ENCODE results near the gene GLOD5. TPM values are rescaled to one million over a fixed set of nuclear protein-coding genes. Genes with fewer than 3 reads are reported as not detected.

Gene GLOD5
- total and polyA plus RNA-seq, 5 experiments from 2014 or later = not detected

- POLR2A ChIA-PET = no interaction called here
- ATAC-seq = no peak
- Mint-ChIP-seq H3K9me3 (no peaks in the 10 kb centered on the region), H3K4me3 (no peak overlapping the region), H3K27ac (no peak overlapping the region), H3K27me3 (no peaks in the 10 kb centered on the region), H3K36me3 (no peaks in the 10 kb centered on the region), H3K4me1 (no peaks in the 10 kb centered on the region)
- no peak for DNase-seq
These were observed 7.7 kb downstream of the GLOD5 start for GRCh38 chrX:48769230-48769629.

- ATAC-seq (no peak), DNase-seq (no peak)
- Mint-ChIP-seq H3K9me3 (no peaks in the 10 kb centered on the region), H3K4me1 (no peaks in the 10 kb centered on the region), H3K36me3 (no peaks in the 10 kb centered on the region), H3K4me3 (no peak overlapping the region), H3K27ac (no peak overlapping the region), H3K27me3 (no peaks in the 10 kb centered on the region)
- POLR2A ChIA-PET = no interaction called here
These were observed 8.7 kb downstream of the GLOD5 start for GRCh38 chrX:48770296-48770695.

- ATAC-seq (no peak), DNase-seq (no peak)
- no peaks in the 10 kb centered on the region for H3K36me3 Mint-ChIP-seq
- no peak overlapping the region for H3K4me3 Mint-ChIP-seq
- H3K9me3 Mint-ChIP-seq = peaks cover 0 to 2% (median 0%) of the 10 kb centered on the region in 9 donors
- peak overlapping the region in 1 of 10 donors; percentile 47 for H3K27ac Mint-ChIP-seq
- H3K27me3 Mint-ChIP-seq = no peaks in the 10 kb centered on the region
- H3K4me1 Mint-ChIP-seq = no peaks in the 10 kb centered on the region
- POLR2A ChIA-PET = no interaction called here
These were observed 11.1 kb downstream of the GLOD5 start for GRCh38 chrX:48772602-48773001.

- no peaks in the 10 kb centered on the region for H3K4me1 Mint-ChIP-seq
- H3K9me3 Mint-ChIP-seq = peaks cover 0 to 2% (median 0%) of the 10 kb centered on the region in 9 donors
- no peaks in the 10 kb centered on the region for H3K36me3 Mint-ChIP-seq
- ATAC-seq = no peak
- H3K27ac Mint-ChIP-seq = no peak overlapping the region
- no peak overlapping the region for H3K4me3 Mint-ChIP-seq
- POLR2A ChIA-PET = interaction anchor here (0.5 kb wide), 1 partner anchor 1738 kb away, joined by 3 read pairs; no protein-coding TSS in a partner anchor
- no peak for DNase-seq
- no peaks in the 10 kb centered on the region for H3K27me3 Mint-ChIP-seq
These were observed 15.4 kb downstream of the GLOD5 start for GRCh38 chrX:48776818-48777439.

GRCh38 chrX:48779399-48779798 is 17.9 kb downstream of the GLOD5 start:
- Mint-ChIP-seq H3K36me3 (no peaks in the 10 kb centered on the region), H3K9me3 (peaks cover 0 to 2% (median 0%) of the 10 kb centered on the region in 9 donors), H3K27me3 (no peaks in the 10 kb centered on the region), H3K4me1 (no peaks in the 10 kb centered on the region), H3K27ac (no peak overlapping the region), H3K4me3 (no peak overlapping the region)
- POLR2A ChIA-PET = no interaction called here
- DNase-seq = no peak
- ATAC-seq = no peak

GRCh38 chrX:48781705-48782104 is 20.2 kb downstream of the GLOD5 start:
- DNase-seq = no peak
- no peaks in the 10 kb centered on the region for H3K27me3 Mint-ChIP-seq
- H3K9me3 Mint-ChIP-seq = no peaks in the 10 kb centered on the region
- no peaks in the 10 kb centered on the region for H3K36me3 Mint-ChIP-seq
- no peak overlapping the region for H3K4me3 Mint-ChIP-seq
- no peak overlapping the region for H3K27ac Mint-ChIP-seq
- POLR2A ChIA-PET = interaction anchor here (0.6 kb wide), 1 partner anchor 174 kb away, joined by 4 read pairs; no protein-coding TSS in a partner anchor
- H3K4me1 Mint-ChIP-seq = peaks cover 0 to 3% (median 0%) of the 10 kb centered on the region in 4 donors
- ATAC-seq = no peak

GRCh38 chrX:48782216-48782615 is 20.7 kb downstream of the GLOD5 start:
- H3K4me1 Mint-ChIP-seq = peaks cover 0 to 3% (median 0%) of the 10 kb centered on the region in 4 donors

GRCh38 chrX:48782795-48783194 is 21.2 kb downstream of the GLOD5 start:
- ATAC-seq (no peak), DNase-seq (no peak)
- H3K36me3 Mint-ChIP-seq = no peaks in the 10 kb centered on the region
- no peaks in the 10 kb centered on the region for H3K9me3 Mint-ChIP-seq
- POLR2A ChIA-PET = no interaction called here
- no peak overlapping the region for H3K4me3 Mint-ChIP-seq
- H3K4me1 Mint-ChIP-seq = peaks cover 0 to 3% (median 0%) of the 10 kb centered on the region in 4 donors
- H3K27ac Mint-ChIP-seq = no peak overlapping the region
- no peaks in the 10 kb centered on the region for H3K27me3 Mint-ChIP-seq

More at GRCh38 chrX:48782216-48782615, 20.7 kb downstream of the GLOD5 start:
- POLR2A ChIA-PET = no interaction called here
- no peak for DNase-seq
- Mint-ChIP-seq H3K36me3 (no peaks in the 10 kb centered on the region), H3K9me3 (no peaks in the 10 kb centered on the region), H3K4me3 (no peak overlapping the region), H3K27ac (no peak overlapping the region), H3K27me3 (no peaks in the 10 kb centered on the region)
- no peak for ATAC-seq

- Mint-ChIP-seq H3K9me3 (peaks cover 0 to 2% (median 0%) of the 10 kb centered on the region in 9 donors), H3K4me1 (peaks cover 8 to 19% (median 12%) of the 10 kb centered on the region in 4 donors), H3K4me3 (no peak overlapping the region), H3K36me3 (no peaks in the 10 kb centered on the region), H3K27me3 (no peaks in the 10 kb centered on the region), H3K27ac (no peak overlapping the region)
- POLR2A ChIA-PET = interaction anchor here (0.7 to 1.0 kb wide), 2 partner anchors 16 to 1195 kb away, joined by 3 to 4 read pairs; no protein-coding TSS in a partner anchor
- ATAC-seq (no peak), DNase-seq (no peak)
These were observed 23.2 kb downstream of the GLOD5 start for GRCh38 chrX:48784726-48785125.

- Mint-ChIP-seq H3K4me3 (no peak overlapping the region), H3K27ac (peak overlapping the region in 2 of 10 donors; percentile 8 to 80)
These were observed 23.6 kb downstream of the GLOD5 start for GRCh38 chrX:48785186-48785539.

GRCh38 chrX:48785540-48786214 is 24.1 kb downstream of the GLOD5 start:
- no peak for DNase-seq
- H3K4me3 Mint-ChIP-seq = no peak overlapping the region
- POLR2A ChIA-PET = no interaction called here
- peak overlapping the region in 2 of 10 donors; percentile 31 to 80 for H3K27ac Mint-ChIP-seq
- H3K9me3 Mint-ChIP-seq = peaks cover 0 to 2% (median 0%) of the 10 kb centered on the region in 9 donors
- H3K36me3 Mint-ChIP-seq = no peaks in the 10 kb centered on the region
- H3K27me3 Mint-ChIP-seq = no peaks in the 10 kb centered on the region
- peaks cover 13 to 24% (median 16%) of the 10 kb centered on the region in 4 donors for H3K4me1 Mint-ChIP-seq
- ATAC-seq = no peak

More at GRCh38 chrX:48785186-48785539, 23.6 kb downstream of the GLOD5 start:
- H3K9me3 Mint-ChIP-seq = peaks cover 0 to 2% (median 0%) of the 10 kb centered on the region in 9 donors
- H3K36me3 Mint-ChIP-seq = no peaks in the 10 kb centered on the region
- DNase-seq (no peak), ATAC-seq (no peak)
- H3K4me1 Mint-ChIP-seq = peaks cover 12 to 23% (median 15%) of the 10 kb centered on the region in 4 donors
- no peaks in the 10 kb centered on the region for H3K27me3 Mint-ChIP-seq
- POLR2A ChIA-PET = interaction anchor here (1.0 kb wide), 1 partner anchor 16 kb away, joined by 4 read pairs; no protein-coding TSS in a partner anchor

GRCh38 chrX:48786341-48786800 is 24.8 kb downstream of the GLOD5 start, which contains the start of gene GATA1:
Gene GATA1 (plus strand): TSS chrX:48786590. CDS start chrX:48791110, 4,520 bp downstream.
- Mint-ChIP-seq H3K4me3 (no peak within 1 kb of the TSS), H3K36me3 (no peaks in the 10 kb centered on the region), H3K27ac (peak within 1 kb of the TSS in 2 of 10 donors; percentile 31 to 80), H3K27me3 (no peaks in the 10 kb centered on the region), H3K9me3 (peaks cover 0 to 2% (median 0%) of the 10 kb centered on the region in 9 donors), H3K4me1 (peaks cover 13 to 24% (median 16%) of the 10 kb centered on the region in 4 donors)
- no peak for ATAC-seq
- no peak for DNase-seq
- POLR2A ChIA-PET = no interaction called here

GRCh38 chrX:48786825-48787504 is 25.4 kb downstream of the GLOD5 start:
- Mint-ChIP-seq H3K36me3 (no peaks in the 10 kb centered on the region), H3K4me3 (no peak overlapping the region), H3K27me3 (no peaks in the 10 kb centered on the region), H3K27ac (peak overlapping the region in 1 of 10 donors; percentile 8), H3K9me3 (peaks cover 0 to 2% (median 0%) of the 10 kb centered on the region in 9 donors), H3K4me1 (peaks cover 13 to 24% (median 16%) of the 10 kb centered on the region in 4 donors)
- POLR2A ChIA-PET = no interaction called here
- DNase-seq (no peak), ATAC-seq (no peak)

Data from naive thymus-derived CD8-positive, alpha-beta T cell (primary cell).